Erythroblast (primary cell): ENCODE results near the gene PLOD3.

ENCODE experiments used
- GATA1 ChIP-seq: IDR thresholded peaks from 2 replicates; pipeline ENCODE4 v1.6.1; 2011; ENCODE audit warnings: low read depth, mild to moderate bottlenecking, control low read depth, low read length, moderate library complexity
- POLR2A ChIP-seq: IDR thresholded peaks from 2 replicates; pipeline ENCODE4 v1.6.1; 2011; ENCODE audit warnings: mild to moderate bottlenecking, low read length

- TF ChIP-seq POLR2A (no peak), GATA1 (no peak)
Measured at GRCh38 chr7:101234636-101235035, 17.3 kb upstream of the PLOD3 start.
